ENCODE measurements around the gene ANKS3. TPM values are rescaled to one million over a fixed set of nuclear protein-coding genes. Genes with fewer than 3 reads are reported as not detected.

ANKS3 gene
- total and polyA plus RNA-seq, 2 of the 8 experiments (the other 6 are each of a cell fraction or from before 2014, with no cell fraction given), result 15.5 to 23.9 TPM

GRCh38 chr16:4698321-4699045, 35.6 kb downstream of the ANKS3 start:
- H3K4me3 ChIP-seq (ENCODE audit: extremely low read depth in 1 of 4, insufficient read depth in 2 of 4, low read depth in 3 of 4, low read length in 4 of 4), result no peak overlapping the region
- no peak overlapping the region; a peak in 1 of 7 replicates for H3K9ac ChIP-seq (replicated peaks in 1 of 4; ENCODE audit: extremely low read depth in 1 of 4, low read depth in 3 of 4, low read length in 3 of 4)
- H4K91ac ChIP-seq (replicated peaks; ENCODE audit: insufficient read length, low read length), result no peak overlapping the region
- no peak overlapping the region for H3K4ac ChIP-seq (replicated peaks; ENCODE audit: insufficient read length, low read depth, low read length)
- no peak overlapping the region for H3K23ac ChIP-seq (ENCODE audit: insufficient read length)
- FAIRE-seq, result no peak
- H3K79me1 ChIP-seq (ENCODE audit: low read depth, low read length), result no peaks in the 10 kb centered on the region
- no peak overlapping the region for H4K5ac ChIP-seq (ENCODE audit: insufficient read length, low read depth, low read length)
- no peak overlapping the region for H3K18ac ChIP-seq (ENCODE audit: extremely low read depth, low read length)
- CTCF ChIA-PET (ENCODE audit: partially characterized antibody), result interaction anchor here (0.7 to 1.0 kb wide), 2 partner anchors 11 to 18 kb away, joined by 3 to 5 read pairs; no protein-coding TSS in a partner anchor
- no peak overlapping the region for H2AFZ ChIP-seq (ENCODE audit: low read length)
- H4K20me1 ChIP-seq (replicated peaks in 1 of 2; ENCODE audit: control insufficient read depth in 1 of 2, insufficient read depth in 2 of 2, low read length in 2 of 2), result peaks cover 0 to 19% of the 10 kb centered on the region in 2 experiments
- DNase-seq (ENCODE audit: low read depth in 1 of 2, low spot score in 2 of 2), result no peak
- H3K36me3 ChIP-seq (ENCODE audit: control insufficient read depth in 2 of 4, insufficient read depth in 4 of 4, low read length in 3 of 4), result peaks cover 21 to 43% (median 41%) of the 10 kb centered on the region in 4 experiments
- H3K4me1 ChIP-seq (replicated peaks in 1 of 4; ENCODE audit: control insufficient read depth in 3 of 4, insufficient read depth in 4 of 4, low read length in 3 of 4), result no peaks in the 10 kb centered on the region; a peak in 2 of 7 replicates
- peaks cover 4% of the 10 kb centered on the region; the same call in 1 of the 2 replicates for H3K23me2 ChIP-seq (ENCODE audit: low read depth, low read length)
- H2BK15ac ChIP-seq (ENCODE audit: low read length), result no peak overlapping the region
- no peak overlapping the region for H2BK20ac ChIP-seq (ENCODE audit: low read length)
- no peaks in the 10 kb centered on the region for H3K9me3 ChIP-seq (ENCODE audit: insufficient read depth in 2 of 2, low read depth in 1 of 2, low read length in 1 of 2)
- H3K79me2 ChIP-seq (ENCODE audit: control insufficient read depth in 1 of 2, insufficient read depth in 2 of 2, low read length in 2 of 2), result peaks cover 0 to 2% of the 10 kb centered on the region in 2 experiments; a peak in 1 of 4 replicates
- peak overlapping the region; percentile 21; the same call in 1 of the 2 replicates for H4K8ac ChIP-seq (ENCODE audit: extremely low read depth, insufficient read depth, low read length)
- H3K14ac ChIP-seq (ENCODE audit: insufficient read length), result no peak overlapping the region
- no peak overlapping the region for H3K27ac ChIP-seq (ENCODE audit: low read depth, low read length)
- H3K56ac ChIP-seq (replicated peaks; ENCODE audit: insufficient read length, low read depth, low read length), result no peak overlapping the region
- H3K4me2 ChIP-seq (ENCODE audit: insufficient read depth in 1 of 2, low read depth in 2 of 2, low read length in 2 of 2), result no peak overlapping the region
- no peak overlapping the region for H2BK5ac ChIP-seq (ENCODE audit: low read depth, low read length)
- H2AK5ac ChIP-seq (ENCODE audit: low read depth, low read length), result no peak overlapping the region
- H2BK12ac ChIP-seq (ENCODE audit: low read depth, low read length), result no peak overlapping the region
- no peak overlapping the region for H2BK120ac ChIP-seq (replicated peaks; ENCODE audit: low read depth, low read length)
- no peaks in the 10 kb centered on the region for H3K27me3 ChIP-seq (replicated peaks in 1 of 4; ENCODE audit: control insufficient read depth in 3 of 4, extremely low read depth in 1 of 4, insufficient read depth in 3 of 4, low read length in 3 of 4)
- WGBS, 2 experiments (ENCODE audit: extremely low coverage in 1 of 2, insufficient coverage in 1 of 2, insufficient read length in 1 of 2, insufficient replicate concordance in 2 of 2, low coverage in 1 of 2, low lambda C conversion rate in 2 of 2, missing lambda C conversion rate in 1 of 2), result 98% methylated on average over 21 of the region's 36 CpGs; no CpG with 5 or more reads in 1 of the 2 experiments
- POLR2A ChIA-PET (ENCODE audit: partially characterized antibody), result interaction anchor here (0.5 to 1.2 kb wide), 6 partner anchors 8 to 149 kb away, joined by 3 read pairs; partner anchors contain the start of genes GLYR1 and UBN1
- TF ChIP-seq HDAC6 (IDR thresholded peaks at IDR 0.05; ENCODE audit: low read depth, low read length) (no peak), POLR2AphosphoS5 (IDR thresholded peaks at IDR 0.05; ENCODE audit: low read depth, low read length) (0 out of 2 replicates have a peak, but pooled peaks have one; percentile 19), JUND (IDR thresholded peaks at IDR 0.05; ENCODE audit: low read length) (no peak), SRF (IDR thresholded peaks at IDR 0.05; ENCODE audit: low read depth, low read length) (no peak), EP300 (IDR thresholded peaks at IDR 0.05; ENCODE audit: borderline replicate concordance in 1 of 2, low read depth in 2 of 2, low read length in 2 of 2) (no peak), TAF7 (optimal IDR thresholded peaks at IDR 0.05; ENCODE audit: borderline replicate concordance, low read depth, low read length) (no peak), SAP30 (IDR thresholded peaks at IDR 0.05; ENCODE audit: insufficient read depth, insufficient replicate concordance, low read length) (no peak), PHF8 (conservative IDR thresholded peaks at IDR 0.05; ENCODE audit: low read depth, low read length) (no peak), NANOG (IDR thresholded peaks at IDR 0.05; ENCODE audit: insufficient read depth, low read depth, low read length, poor library complexity, severe bottlenecking) (no peak), CTBP2 (IDR thresholded peaks at IDR 0.05; ENCODE audit: borderline replicate concordance, insufficient read depth, insufficient read length, low read length) (no peak), RXRA (IDR thresholded peaks at IDR 0.05; ENCODE audit: insufficient read depth, low read depth, low read length) (no peak)

All from H1 (cell line).